CD4-positive, alpha-beta memory T cell (primary cell): ENCODE results near the gene ZNF362. TPM values are rescaled to one million over a fixed set of nuclear protein-coding genes. Genes with fewer than 3 reads are reported as not detected.

ENCODE experiments used
- CTCF ChIA-PET: fragments of 350-600 bp; sonication (Branson Sonifier 250); formaldehyde crosslinking; loops from one replicate; lab custom pipeline; 2021; ENCODE audit warnings: inconsistent platforms; ENCODE audit not compliant: partially characterized antibody; lab: Charles Lee
- POLR2A ChIA-PET: fragments of 350-600 bp; sonication (Branson Sonifier 250); formaldehyde crosslinking; loops from one replicate; lab custom pipeline; 2021; ENCODE audit not compliant: partially characterized antibody; lab: Charles Lee
- DNase-seq, 5 donors: peaks; one replicate each; pipeline versions ENCODE4 v3.0.0 to v3.0.0-alpha.2; 2020 to 2022; ENCODE audit warnings: mixed read lengths in 1 of 5
- H3K27ac ChIP-seq: one replicate; pipeline ENCODE4 v1.7.0; 2013; ENCODE audit warnings: low read depth, low read length
- H3K27me3 ChIP-seq: 2 replicates; pipeline ENCODE4 v1.7.0; 2013; ENCODE audit warnings: mild to moderate bottlenecking, low read length, moderate library complexity; ENCODE audit not compliant: insufficient read depth
- H3K36me3 ChIP-seq: 2 replicates; pipeline ENCODE4 v1.7.0; 2013; ENCODE audit warnings: mild to moderate bottlenecking, low read length, moderate library complexity; ENCODE audit not compliant: insufficient read depth
- H3K4me1 ChIP-seq: 2 replicates; pipeline ENCODE4 v1.7.0; 2013; ENCODE audit warnings: mild to moderate bottlenecking, low read length, moderate library complexity; ENCODE audit not compliant: insufficient read depth
- H3K4me3 ChIP-seq, 2 donors: one replicate each; pipeline ENCODE4 v1.7.0; 2013; ENCODE audit warnings: low read length in 2 of 2, mild to moderate bottlenecking in 1 of 2
- H3K9me3 ChIP-seq, 2 donors: one replicate each; pipeline ENCODE4 v1.7.0; 2013; ENCODE audit warnings: low read length in 2 of 2, control low read depth in 1 of 2; ENCODE audit not compliant: control insufficient read depth in 1 of 2
- H3K27ac Mint-ChIP-seq, 7 donors: one replicate each; pipeline ENCODE4 v1.8.0; 2020 to 2021; ENCODE audit warnings: mixed read lengths in 7 of 7, mild to moderate bottlenecking in 6 of 7, inconsistent platforms in 3 of 7, moderate library complexity in 3 of 7
- H3K27me3 Mint-ChIP-seq, 2 donors: one replicate each; pipeline ENCODE4 v1.8.0; 2020 to 2021; ENCODE audit warnings: mixed read lengths in 2 of 2
- H3K36me3 Mint-ChIP-seq, 2 donors: one replicate each; pipeline ENCODE4 v1.8.0; 2020 to 2021; ENCODE audit warnings: mixed read lengths in 2 of 2, inconsistent platforms in 1 of 2, mild to moderate bottlenecking in 1 of 2
- H3K4me1 Mint-ChIP-seq, 4 donors: one replicate each; pipeline ENCODE4 v1.8.0; 2020 to 2021; ENCODE audit warnings: mixed read lengths in 4 of 4, mild to moderate bottlenecking in 1 of 4
- H3K4me3 Mint-ChIP-seq, 8 donors: one replicate each; pipeline ENCODE4 v1.8.0; 2020 to 2021; ENCODE audit warnings: mixed read lengths in 8 of 8, mild to moderate bottlenecking in 7 of 8, moderate library complexity in 6 of 8, inconsistent platforms in 3 of 8
- H3K9me3 Mint-ChIP-seq, 8 donors: one replicate each; pipeline ENCODE4 v1.8.0; 2020 to 2021; ENCODE audit warnings: mixed read lengths in 8 of 8, mild to moderate bottlenecking in 5 of 8, inconsistent platforms in 3 of 8, moderate library complexity in 1 of 8
- intact Hi-C: fragments of 100-400 bp; cut with micrococcal nuclease; formaldehyde crosslinking; loops from one replicate; pipeline ENCODE4 v1.15.1; 2023
- polyA plus RNA-seq, 2 donors: library from polyadenylated mRNA; unstranded; fragments of 300-500 nt; fragmentation: Illumina TruSeq; gene quantifications; one replicate each; pipeline ENCODE4 v1.2.3, GENCODE V29; 2021
- total RNA-seq, 2 experiments: library from RNA; stranded (reverse); gene quantifications; one replicate each; pipeline ENCODE4 v1.2.3, GENCODE V29; 2021

The ZNF362 gene
- total and polyA plus RNA-seq, 4 experiments from 2014 or later, result 7.1 to 25.9 (median 25.1) TPM

- POLR2A ChIA-PET, result no interaction called here
- Mint-ChIP-seq H3K4me1 (peaks cover 27 to 50% (median 38%) of the 10 kb centered on the region in 4 donors), H3K36me3 (peaks cover 0 to 12% of the 10 kb centered on the region in 2 donors), H3K4me3 (peak overlapping the region in 7 of 8 donors; percentile 31 to 100 (median 53)), H3K9me3 (peaks cover 0 to 4% (median 0%) of the 10 kb centered on the region in 8 donors), H3K27ac (peak overlapping the region in 3 of 7 donors; percentile 28 to 73 (median 31)), H3K27me3 (peaks cover 0 to 2% of the 10 kb centered on the region in 2 donors)
- H3K36me3 ChIP-seq, result no peaks in the 10 kb centered on the region
- no peak overlapping the region for H3K27ac ChIP-seq
- H3K4me1 ChIP-seq, result peaks cover 35% of the 10 kb centered on the region
- no peaks in the 10 kb centered on the region for H3K9me3 ChIP-seq
- intact Hi-C loops, result loop anchor here (5.0 kb wide), 1 partner anchor 222 kb away; the partner anchor contains the start of gene AK2
- no peak for DNase-seq
- H3K27me3 ChIP-seq, result no peaks in the 10 kb centered on the region
- CTCF ChIA-PET, result no interaction called here
- H3K4me3 ChIP-seq, result no peak overlapping the region
Measured at GRCh38 chr1:33258788-33259274, 2.5 kb downstream of the ZNF362 start.

GRCh38 chr1:33259879-33260278 lies 3.6 kb downstream of the ZNF362 start:
- Histone ChIP-seq H3K9me3 (no peaks in the 10 kb centered on the region), H3K4me1 (peaks cover 35% of the 10 kb centered on the region), H3K36me3 (no peaks in the 10 kb centered on the region), H3K27ac (no peak overlapping the region), H3K27me3 (no peaks in the 10 kb centered on the region), H3K4me3 (no peak overlapping the region)
- H3K4me3 Mint-ChIP-seq, result peak overlapping the region in 3 of 8 donors; percentile 22 to 51 (median 30)
- intact Hi-C loops, result loop anchor here (5.0 kb wide), 1 partner anchor 223 kb away; the partner anchor contains the start of gene AK2
- peaks cover 0 to 12% of the 10 kb centered on the region in 2 donors for H3K36me3 Mint-ChIP-seq
- peaks cover 0 to 2% of the 10 kb centered on the region in 2 donors for H3K27me3 Mint-ChIP-seq
- ChIA-PET POLR2A (no interaction called here), CTCF (no interaction called here)
- H3K27ac Mint-ChIP-seq, result peak overlapping the region in 1 of 7 donors; percentile 73
- no peak for DNase-seq
- peaks cover 0 to 4% (median 0%) of the 10 kb centered on the region in 8 donors for H3K9me3 Mint-ChIP-seq
- H3K4me1 Mint-ChIP-seq, result peaks cover 27 to 52% (median 39%) of the 10 kb centered on the region in 4 donors

GRCh38 chr1:33260439-33260838 lies 4.1 kb downstream of the ZNF362 start:
- no peak for DNase-seq
- Mint-ChIP-seq H3K36me3 (peaks cover 0 to 12% of the 10 kb centered on the region in 2 donors), H3K4me3 (peak overlapping the region in 2 of 8 donors; percentile 32 to 51), H3K27me3 (peaks cover 0 to 2% of the 10 kb centered on the region in 2 donors), H3K4me1 (peaks cover 27 to 54% (median 39%) of the 10 kb centered on the region in 4 donors), H3K27ac (peak overlapping the region in 4 of 7 donors; percentile 6 to 53 (median 52)), H3K9me3 (peaks cover 0 to 4% (median 0%) of the 10 kb centered on the region in 8 donors)
- ChIA-PET POLR2A (no interaction called here), CTCF (no interaction called here)
- H3K36me3 ChIP-seq, result no peaks in the 10 kb centered on the region
- H3K9me3 ChIP-seq, result no peaks in the 10 kb centered on the region
- no peaks in the 10 kb centered on the region for H3K27me3 ChIP-seq
- peaks cover 35% of the 10 kb centered on the region for H3K4me1 ChIP-seq
- H3K4me3 ChIP-seq, result no peak overlapping the region
- intact Hi-C loops, result no loop called here
- no peak overlapping the region for H3K27ac ChIP-seq

GRCh38 chr1:33261344-33261743 lies 5.1 kb downstream of the ZNF362 start:
- Histone ChIP-seq H3K36me3 (no peaks in the 10 kb centered on the region), H3K4me1 (peaks cover 35% of the 10 kb centered on the region), H3K9me3 (no peaks in the 10 kb centered on the region), H3K27ac (no peak overlapping the region), H3K4me3 (no peak overlapping the region), H3K27me3 (no peaks in the 10 kb centered on the region)
- CTCF ChIA-PET, result no interaction called here
- Mint-ChIP-seq H3K4me1 (peaks cover 27 to 54% (median 40%) of the 10 kb centered on the region in 4 donors), H3K9me3 (peaks cover 0 to 4% (median 0%) of the 10 kb centered on the region in 8 donors), H3K36me3 (peaks cover 0 to 14% of the 10 kb centered on the region in 2 donors), H3K4me3 (peak overlapping the region in 2 of 8 donors; percentile 20), H3K27ac (no peak overlapping the region), H3K27me3 (peaks cover 0 to 2% of the 10 kb centered on the region in 2 donors)
- intact Hi-C loops, result no loop called here
- no peak for DNase-seq
- POLR2A ChIA-PET, result no interaction called here

GRCh38 chr1:33263890-33264504 lies 7.7 kb downstream of the ZNF362 start:
- Mint-ChIP-seq H3K9me3 (no peaks in the 10 kb centered on the region), H3K36me3 (peaks cover 0 to 17% of the 10 kb centered on the region in 2 donors), H3K27me3 (no peaks in the 10 kb centered on the region), H3K4me3 (no peak overlapping the region), H3K4me1 (peaks cover 21 to 41% (median 28%) of the 10 kb centered on the region in 4 donors), H3K27ac (no peak overlapping the region)
- H3K27me3 ChIP-seq, result no peaks in the 10 kb centered on the region
- H3K4me1 ChIP-seq, result peaks cover 16% of the 10 kb centered on the region
- no peak overlapping the region for H3K27ac ChIP-seq
- POLR2A ChIA-PET, result no interaction called here
- CTCF ChIA-PET, result interaction anchor here (0.7 to 1.5 kb wide), 3 partner anchors 31 to 168 kb away, joined by 3 to 5 read pairs (median 5); no protein-coding TSS in a partner anchor
- H3K9me3 ChIP-seq, result no peaks in the 10 kb centered on the region
- no peak overlapping the region for H3K4me3 ChIP-seq
- H3K36me3 ChIP-seq, result no peaks in the 10 kb centered on the region
- intact Hi-C loops, result no loop called here
- no peak for DNase-seq

GRCh38 chr1:33265780-33266605 lies 9.7 kb downstream of the ZNF362 start:
- Mint-ChIP-seq H3K27ac (peak overlapping the region in 1 of 7 donors; percentile 24), H3K4me1 (peaks cover 9 to 26% (median 18%) of the 10 kb centered on the region in 4 donors), H3K4me3 (no peak overlapping the region), H3K36me3 (peaks cover 4 to 18% of the 10 kb centered on the region in 2 donors), H3K27me3 (no peaks in the 10 kb centered on the region), H3K9me3 (no peaks in the 10 kb centered on the region)
- Histone ChIP-seq H3K36me3 (no peaks in the 10 kb centered on the region), H3K4me3 (no peak overlapping the region), H3K27me3 (no peaks in the 10 kb centered on the region), H3K4me1 (no peaks in the 10 kb centered on the region), H3K27ac (no peak overlapping the region), H3K9me3 (no peaks in the 10 kb centered on the region)
- POLR2A ChIA-PET, result no interaction called here
- intact Hi-C loops, result no loop called here
- CTCF ChIA-PET, result no interaction called here
- DNase-seq, result no peak

GRCh38 chr1:33266766-33267165 lies 10.5 kb downstream of the ZNF362 start:
- H3K27ac Mint-ChIP-seq, result no peak overlapping the region
- no peak overlapping the region for H3K4me3 Mint-ChIP-seq
- H3K9me3 Mint-ChIP-seq, result no peaks in the 10 kb centered on the region
- intact Hi-C loops, result no loop called here
- CTCF ChIA-PET, result no interaction called here
- H3K4me3 ChIP-seq, result no peak overlapping the region
- H3K36me3 Mint-ChIP-seq, result peaks cover 4 to 22% of the 10 kb centered on the region in 2 donors
- H3K4me1 ChIP-seq, result no peaks in the 10 kb centered on the region
- H3K4me1 Mint-ChIP-seq, result peaks cover 7 to 26% (median 19%) of the 10 kb centered on the region in 4 donors
- H3K27ac ChIP-seq, result no peak overlapping the region
- no peaks in the 10 kb centered on the region for H3K9me3 ChIP-seq
- H3K27me3 ChIP-seq, result no peaks in the 10 kb centered on the region
- POLR2A ChIA-PET, result no interaction called here
- no peak for DNase-seq
- no peaks in the 10 kb centered on the region for H3K36me3 ChIP-seq
- no peaks in the 10 kb centered on the region for H3K27me3 Mint-ChIP-seq
